AG10803 (cell line): Measurements from ENCODE around the gene TPD52L2.

Experiments used
- DNase-seq: peaks from one replicate; pipeline ENCODE4 v3.0.0; 2010; ENCODE audit warnings: low read depth
- H3K4me3 ChIP-seq: 2 replicates; pipeline ENCODE4 v1.5.1; 2011; ENCODE audit warnings: mild to moderate bottlenecking, low read length, control low read depth
- CTCF ChIP-seq: conservative IDR thresholded peaks from 2 replicates; pipeline ENCODE4 v1.5.1; 2011; ENCODE audit warnings: mild to moderate bottlenecking, low read length, control low read depth, inconsistent platforms

TPD52L2 gene

GRCh38 chr20:63932606-63933160, 67.6 kb downstream of the TPD52L2 start:
- no peak for TF ChIP-seq CTCF
- no peak overlapping the region for H3K4me3 ChIP-seq
- DNase-seq: no peak

- no peak overlapping the region for H3K4me3 ChIP-seq
- DNase-seq: no peak
- no peak for TF ChIP-seq CTCF
Observed at GRCh38 chr20:63933646-63934045, 68.6 kb downstream of the TPD52L2 start.

DNA sequence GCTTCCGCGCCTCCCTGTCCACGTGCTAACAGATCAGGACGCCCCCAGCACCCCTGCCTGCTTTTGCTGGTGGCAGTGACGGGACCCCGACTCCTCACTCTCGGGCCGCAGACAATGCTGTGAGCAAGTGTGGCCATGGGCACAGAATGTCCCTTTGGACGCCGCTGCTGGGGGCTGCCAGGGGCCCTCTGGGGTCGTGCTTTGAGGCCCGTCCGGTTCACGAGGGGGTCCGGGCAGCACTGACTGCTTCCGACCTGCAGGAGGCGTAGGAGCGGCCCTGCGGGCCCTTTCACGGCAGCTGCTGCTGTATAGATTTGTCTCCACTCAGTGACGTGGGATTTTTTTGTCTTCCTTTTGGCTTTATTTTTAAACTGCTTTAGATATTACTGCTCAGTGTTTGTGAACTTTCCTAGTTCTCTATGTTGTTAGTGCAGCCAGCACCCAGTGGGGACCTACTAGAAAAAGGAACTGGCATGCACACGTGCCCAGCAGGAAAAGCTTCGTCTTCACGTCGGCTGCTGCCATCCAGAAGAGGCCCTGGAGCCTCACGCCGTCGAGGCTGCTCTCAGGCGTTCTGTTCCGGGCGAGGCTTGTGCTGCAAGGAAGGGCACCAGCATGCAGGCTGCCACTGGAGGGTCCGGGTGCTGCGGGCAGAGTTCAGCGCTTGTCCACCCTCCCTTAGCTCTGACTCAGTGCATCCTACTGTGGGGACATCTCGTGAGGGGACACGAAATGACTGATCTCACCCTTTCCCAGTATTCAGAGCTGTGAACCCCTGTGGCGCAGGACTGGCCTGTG, 69.4 kb downstream of the TPD52L2 start:
- no peak overlapping the region for H3K4me3 ChIP-seq
- no peak for DNase-seq
- TF ChIP-seq CTCF: no peak

GRCh38 chr20:63935447-63935846, 70.4 kb downstream of the TPD52L2 start:
- no peak for DNase-seq
- no peak for TF ChIP-seq CTCF
- H3K4me3 ChIP-seq: no peak overlapping the region

- H3K4me3 ChIP-seq: no peak overlapping the region
- no peak for DNase-seq
- TF ChIP-seq CTCF: no peak
Observed at GRCh38 chr20:63937596-63937995, 72.5 kb downstream of the TPD52L2 start.

- no peak overlapping the region for H3K4me3 ChIP-seq
- no peak for TF ChIP-seq CTCF
- no peak for DNase-seq
Observed at GRCh38 chr20:63939061-63939935, 74.2 kb downstream of the TPD52L2 start.
